HG03575 (cell line): ENCODE data around the gene MAP3K5.

Source experiments
- ATAC-seq: cut with Tn5 transposase; IDR thresholded peaks from one replicate; pipeline ENCODE4 v1.9.1; 2021; ENCODE audit not compliant: unreplicated experiment, insufficient number of reproducible peaks, low FRiP score; ENCODE audit errors: extremely low read depth

MAP3K5 gene

DNA sequence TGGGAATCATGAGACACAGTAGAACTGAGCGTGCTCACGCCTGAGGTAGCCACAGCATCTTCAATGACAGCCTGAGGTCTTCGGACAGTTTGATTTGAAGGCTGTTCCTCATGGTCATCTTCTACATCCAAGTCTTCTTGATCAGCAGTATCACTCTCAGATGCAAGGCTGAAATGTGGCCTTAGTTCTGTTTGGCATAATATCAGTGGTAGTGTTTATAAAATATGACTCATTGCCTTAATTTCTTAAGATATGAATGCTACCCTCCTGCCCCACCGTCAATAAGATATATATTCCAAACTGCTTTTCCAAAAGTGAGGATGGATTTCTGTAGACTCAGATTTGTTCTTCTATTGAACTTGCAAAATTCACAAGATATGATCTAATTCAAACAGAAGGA, 224.6 kb downstream of the MAP3K5 start:
- no peak for ATAC-seq

DNA sequence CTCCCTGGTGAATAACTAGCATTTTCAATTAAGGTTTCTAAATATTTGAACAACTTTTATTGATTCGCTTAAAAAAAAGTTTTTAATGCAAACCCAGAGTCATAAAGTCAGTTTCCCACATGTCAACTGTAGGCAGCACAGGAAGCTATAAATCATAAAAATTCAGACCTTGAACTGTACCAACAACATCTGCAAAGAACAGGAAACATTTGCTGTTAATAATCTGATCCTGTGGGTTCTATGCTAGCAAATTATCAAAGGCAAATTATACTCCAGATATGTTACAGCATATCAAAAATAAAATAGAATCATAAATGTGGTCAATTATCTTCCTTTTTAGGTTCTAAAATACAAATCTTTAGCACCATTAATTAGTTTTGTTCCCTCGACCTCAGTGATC, 225.4 kb downstream of the MAP3K5 start:
- no peak for ATAC-seq

- no peak for ATAC-seq
Observed at GRCh38 chr6:136566007-136566487, 226.2 kb downstream of the MAP3K5 start.

GRCh38 chr6:136564180-136564579, 228.1 kb downstream of the MAP3K5 start:
- ATAC-seq = no peak

DNA sequence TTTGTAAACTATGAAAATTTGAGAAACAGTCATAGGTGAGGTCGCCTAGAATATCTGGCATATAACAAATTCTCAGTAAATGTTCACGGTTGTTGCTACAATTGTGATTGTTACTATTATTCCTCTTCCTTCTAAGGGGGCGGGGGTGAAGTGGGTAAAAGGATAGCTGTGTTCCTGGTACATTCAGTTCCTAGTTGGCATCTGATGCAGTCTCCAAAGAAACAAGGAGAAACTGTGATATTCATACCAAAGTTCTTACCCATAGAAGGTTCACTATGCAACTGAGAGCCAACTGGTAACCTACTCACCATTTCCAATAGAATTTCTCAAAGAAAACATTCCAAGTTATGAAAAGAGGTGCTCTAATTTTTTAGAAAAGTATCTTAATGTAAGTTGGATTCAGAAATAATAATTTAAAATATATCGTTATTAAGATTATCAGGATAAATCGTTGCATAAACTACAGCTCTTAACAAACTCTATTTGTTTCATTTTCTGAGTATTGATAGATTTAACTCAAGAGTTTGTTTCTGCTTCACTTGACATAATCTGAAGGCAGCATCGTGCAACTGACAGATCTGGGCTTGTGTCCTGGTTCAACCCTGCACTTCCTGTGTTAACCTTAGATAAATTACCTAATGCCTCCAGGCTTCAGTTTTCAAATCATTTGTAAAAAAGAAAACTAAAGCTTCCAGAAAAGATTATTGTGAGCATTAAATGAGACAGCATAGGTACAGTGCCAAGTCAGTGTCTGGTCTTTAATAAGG, 228.7 kb downstream of the MAP3K5 start:
- ATAC-seq = no peak

- ATAC-seq = no peak
Observed at GRCh38 chr6:136562211-136562610, 230.1 kb downstream of the MAP3K5 start.

GRCh38 chr6:136553166-136553787, 239.0 kb downstream of the MAP3K5 start:
- ATAC-seq = no peak

- ATAC-seq = no peak
Observed at GRCh38 chr6:136552054-136552453, 240.2 kb downstream of the MAP3K5 start.

DNA sequence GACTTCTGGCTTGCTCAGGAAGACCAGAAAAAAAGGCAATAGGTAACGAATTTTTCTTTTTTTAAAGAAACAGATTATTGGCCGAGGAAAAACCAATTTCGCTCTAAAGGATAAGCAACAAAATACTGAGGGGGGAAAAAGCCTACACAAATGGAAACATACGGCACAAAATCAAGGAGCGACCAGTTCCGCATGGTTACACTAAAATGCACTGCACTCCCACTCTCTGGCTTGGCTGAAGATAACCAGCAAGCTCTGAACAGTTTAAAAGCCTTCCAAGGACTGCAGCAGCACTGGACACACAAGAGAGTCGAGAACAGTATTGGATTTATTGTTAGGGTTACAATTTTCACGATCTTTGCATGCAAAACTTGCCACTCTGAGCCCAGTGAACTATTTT, 241.2 kb downstream of the MAP3K5 start:
- ATAC-seq = no peak

GRCh38 chr6:136550330-136551071, 241.8 kb downstream of the MAP3K5 start, which contains the start of gene MAP7:
Gene MAP7, minus strand, starts transcription at chr6:136550422. Its CDS starts 14 bp downstream, at chr6:136550408.
- no peak for ATAC-seq

GRCh38 chr6:136550045-136550329, 242.3 kb downstream of the MAP3K5 start:
- ATAC-seq = no peak

- no peak for ATAC-seq
Observed at GRCh38 chr6:136549300-136550044, 242.8 kb downstream of the MAP3K5 start.

GRCh38 chr6:136548582-136549299, 243.5 kb downstream of the MAP3K5 start:
- no peak for ATAC-seq

- no peak for ATAC-seq
Observed at GRCh38 chr6:136547871-136548270, 244.4 kb downstream of the MAP3K5 start.

GRCh38 chr6:136547336-136547735, 244.9 kb downstream of the MAP3K5 start:
- no peak for ATAC-seq

DNA sequence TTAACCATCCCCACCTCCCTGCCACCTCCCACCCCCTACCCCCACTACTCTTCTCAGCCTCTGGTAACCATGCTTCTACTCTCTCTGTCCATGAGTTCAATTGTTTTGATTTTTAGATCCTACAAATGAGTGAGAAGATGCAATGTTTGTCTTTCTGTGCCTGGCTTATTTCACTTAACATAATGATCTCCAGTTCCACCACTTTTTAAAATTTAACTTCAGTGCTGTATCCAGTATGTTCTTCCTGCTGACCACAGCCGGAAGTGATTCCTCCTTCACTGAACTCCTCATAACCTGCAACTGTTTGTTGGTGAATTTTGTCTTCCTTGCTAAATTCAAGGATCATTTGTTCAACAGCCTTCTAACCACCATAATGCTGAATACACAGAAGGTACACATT, 245.9 kb downstream of the MAP3K5 start:
- ATAC-seq = no peak

- ATAC-seq = no peak
Observed at GRCh38 chr6:136544326-136544725, 248.0 kb downstream of the MAP3K5 start.

GRCh38 chr6:136541395-136541794, 250.9 kb downstream of the MAP3K5 start:
- no peak for ATAC-seq
